Left ventricle myocardium inferior (tissue), 1 donor: Measurements from ENCODE around the gene GABPB2. TPM values are rescaled to one million over a fixed set of nuclear protein-coding genes. Genes with fewer than 3 reads are reported as not detected.

Experiments used
- DNase-seq: peaks from one replicate; pipeline ENCODE4 v3.0.0-alpha.2; 2020
- H3K27ac ChIP-seq: fragments of 200-600 bp; replicated peaks from 2 replicates; pipeline ENCODE4 v1.8.0; 2021
- H3K27me3 ChIP-seq: fragments of 200-600 bp; 2 replicates; pipeline ENCODE4 v1.8.0; 2021; ENCODE audit warnings: low read depth
- H3K36me3 ChIP-seq: fragments of 200-600 bp; 2 replicates; pipeline ENCODE4 v1.8.0; 2021
- H3K4me1 ChIP-seq: fragments of 200-600 bp; 2 replicates; pipeline ENCODE4 v1.8.0; 2021
- H3K4me3 ChIP-seq: fragments of 200-600 bp; 2 replicates; pipeline ENCODE4 v1.8.0; 2021; ENCODE audit warnings: mild to moderate bottlenecking, moderate library complexity
- H3K9me3 ChIP-seq: fragments of 200-600 bp; replicated peaks from 2 replicates; pipeline ENCODE4 v1.8.0; 2021
- intact Hi-C: fragments of 100-400 bp; cut with micrococcal nuclease; formaldehyde crosslinking; loops from one replicate; pipeline ENCODE4 v1.11.0; 2022
- total RNA-seq: library from RNA; stranded (reverse); fragmentation: NEBNext Ultra II Directional; extraction: Animal tissue kit (Norgen Biotek cat#: 25700); gene quantifications from one replicate; pipeline ENCODE4 v1.2.1, GENCODE V29; 2021
- TF ChIP-seq, protein P1 (sequence below): fragments of 200-600 bp; IDR thresholded peaks from 2 replicates; pipeline ENCODE4 v1.8.0; 2021; ENCODE audit warnings: antibody characterized with exemption, mild to moderate bottlenecking, borderline replicate concordance
- donor health status: DM: no; HTN: yes; CAD: no; lungs with severe emphysema.

GABPB2 gene
- total RNA-seq, 1 donor from 2014 or later: 12.2 TPM

DNA sequence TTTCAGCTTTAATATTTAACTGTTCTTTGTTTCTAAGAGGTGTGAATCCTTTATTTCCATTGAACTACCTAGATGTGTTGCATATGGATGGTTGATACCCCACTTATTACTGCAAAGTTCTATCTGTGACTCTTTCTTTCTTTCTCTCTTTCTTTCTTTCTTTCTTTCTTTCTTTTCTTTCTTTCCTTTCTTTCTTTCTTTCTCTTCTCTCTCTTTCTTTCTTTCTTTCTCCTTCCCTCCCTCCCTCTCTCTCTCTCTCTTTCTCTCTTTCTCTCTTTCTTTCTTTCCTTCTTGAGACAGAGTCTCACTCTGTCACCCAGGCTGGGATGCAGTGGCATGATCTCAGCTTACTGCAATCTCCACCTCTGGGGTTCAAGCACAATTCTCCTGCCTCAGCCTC is 34.1 kb downstream of the GABPB2 start:
- TF ChIP-seq, protein P1, sequence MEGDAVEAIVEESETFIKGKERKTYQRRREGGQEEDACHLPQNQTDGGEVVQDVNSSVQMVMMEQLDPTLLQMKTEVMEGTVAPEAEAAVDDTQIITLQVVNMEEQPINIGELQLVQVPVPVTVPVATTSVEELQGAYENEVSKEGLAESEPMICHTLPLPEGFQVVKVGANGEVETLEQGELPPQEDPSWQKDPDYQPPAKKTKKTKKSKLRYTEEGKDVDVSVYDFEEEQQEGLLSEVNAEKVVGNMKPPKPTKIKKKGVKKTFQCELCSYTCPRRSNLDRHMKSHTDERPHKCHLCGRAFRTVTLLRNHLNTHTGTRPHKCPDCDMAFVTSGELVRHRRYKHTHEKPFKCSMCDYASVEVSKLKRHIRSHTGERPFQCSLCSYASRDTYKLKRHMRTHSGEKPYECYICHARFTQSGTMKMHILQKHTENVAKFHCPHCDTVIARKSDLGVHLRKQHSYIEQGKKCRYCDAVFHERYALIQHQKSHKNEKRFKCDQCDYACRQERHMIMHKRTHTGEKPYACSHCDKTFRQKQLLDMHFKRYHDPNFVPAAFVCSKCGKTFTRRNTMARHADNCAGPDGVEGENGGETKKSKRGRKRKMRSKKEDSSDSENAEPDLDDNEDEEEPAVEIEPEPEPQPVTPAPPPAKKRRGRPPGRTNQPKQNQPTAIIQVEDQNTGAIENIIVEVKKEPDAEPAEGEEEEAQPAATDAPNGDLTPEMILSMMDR: no peak
- Histone ChIP-seq H3K4me3 (no peak overlapping the region), H3K27ac (no peak overlapping the region), H3K4me1 (no peaks in the 10 kb centered on the region), H3K27me3 (no peaks in the 10 kb centered on the region), H3K36me3 (peaks cover 38% of the 10 kb centered on the region), H3K9me3 (no peaks in the 10 kb centered on the region)
- DNase-seq: no peak
- intact Hi-C loops: no loop called here

DNA sequence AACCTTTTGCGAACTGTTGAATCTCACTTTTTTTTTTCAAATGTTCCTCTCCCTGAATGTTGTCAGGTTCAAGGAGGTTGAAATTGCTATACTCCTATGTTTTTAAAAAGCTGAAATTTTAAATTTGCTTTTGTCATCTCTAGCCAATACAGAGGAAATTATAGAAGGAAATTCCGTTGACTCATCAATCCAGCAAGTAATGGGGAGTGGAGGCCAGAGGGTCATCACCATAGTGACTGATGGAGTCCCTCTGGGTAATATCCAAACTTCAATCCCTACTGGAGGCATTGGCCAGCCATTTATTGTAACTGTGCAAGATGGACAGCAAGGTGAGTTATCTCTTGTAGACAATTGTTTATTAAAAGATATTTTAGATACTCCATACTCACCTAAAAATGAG is 36.3 kb downstream of the GABPB2 start:
- peaks cover 50% of the 10 kb centered on the region for H3K36me3 ChIP-seq

DNA sequence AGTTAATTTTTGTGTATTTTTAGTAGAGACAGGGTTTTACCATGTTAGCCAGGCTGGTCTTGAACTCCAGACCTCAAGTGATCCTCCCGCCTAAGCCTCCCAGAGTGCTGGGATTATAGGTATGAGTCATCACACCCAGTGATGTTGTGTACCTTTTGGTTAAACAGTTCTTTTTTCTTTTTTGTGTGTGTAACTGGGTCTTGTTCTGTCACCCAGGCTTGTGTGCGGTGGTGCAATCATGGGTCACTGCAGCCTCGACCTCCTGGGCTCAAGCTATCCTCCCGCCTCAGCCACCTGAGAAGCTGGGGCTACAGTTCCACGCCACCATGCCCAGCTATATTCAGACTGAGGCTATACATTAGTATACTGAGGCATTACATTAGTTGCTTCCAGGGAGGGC is 37.8 kb downstream of the GABPB2 start:
- peaks cover 49% of the 10 kb centered on the region for H3K36me3 ChIP-seq
- TF ChIP-seq, protein P1: no peak
- intact Hi-C loops: no loop called here

More for the DNA sequence above, 36.3 kb downstream of the GABPB2 start:
- Histone ChIP-seq H3K4me3 (no peak overlapping the region), H3K4me1 (no peaks in the 10 kb centered on the region), H3K9me3 (no peaks in the 10 kb centered on the region), H3K27me3 (no peaks in the 10 kb centered on the region), H3K27ac (no peak overlapping the region)
- no peak for DNase-seq
- TF ChIP-seq, protein P1: no peak
- intact Hi-C loops: loop anchor here (2.0 kb wide), 1 partner anchor 30 kb away; no protein-coding TSS in a partner anchor

DNA sequence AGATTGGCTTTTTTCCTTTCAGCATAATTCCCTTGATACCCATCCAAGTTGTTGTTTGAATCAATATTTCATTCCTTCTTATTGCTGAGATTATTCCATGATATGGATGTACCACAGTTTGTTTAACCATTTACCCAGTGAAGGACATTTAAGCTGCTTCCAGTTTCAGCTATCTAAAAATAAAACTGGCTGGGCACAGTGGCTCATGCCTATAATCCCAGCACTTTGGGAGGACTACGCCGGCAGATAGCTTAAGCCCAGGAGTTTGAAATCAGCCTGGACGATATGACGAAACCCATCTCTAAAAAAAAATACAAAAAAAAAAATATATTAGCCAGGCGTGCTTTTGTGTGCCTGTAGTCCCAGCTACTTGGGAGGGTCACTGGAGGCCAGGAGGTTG is 43.3 kb downstream of the GABPB2 start:
- H3K36me3 ChIP-seq: peaks cover 56% of the 10 kb centered on the region
- TF ChIP-seq, protein P1: no peak
- intact Hi-C loops: no loop called here

More for the DNA sequence above, 37.8 kb downstream of the GABPB2 start:
- no peak overlapping the region for H3K27ac ChIP-seq
- H3K27me3 ChIP-seq: no peaks in the 10 kb centered on the region
- no peaks in the 10 kb centered on the region for H3K4me1 ChIP-seq
- H3K4me3 ChIP-seq: no peak overlapping the region
- no peaks in the 10 kb centered on the region for H3K9me3 ChIP-seq
- DNase-seq: no peak

DNA sequence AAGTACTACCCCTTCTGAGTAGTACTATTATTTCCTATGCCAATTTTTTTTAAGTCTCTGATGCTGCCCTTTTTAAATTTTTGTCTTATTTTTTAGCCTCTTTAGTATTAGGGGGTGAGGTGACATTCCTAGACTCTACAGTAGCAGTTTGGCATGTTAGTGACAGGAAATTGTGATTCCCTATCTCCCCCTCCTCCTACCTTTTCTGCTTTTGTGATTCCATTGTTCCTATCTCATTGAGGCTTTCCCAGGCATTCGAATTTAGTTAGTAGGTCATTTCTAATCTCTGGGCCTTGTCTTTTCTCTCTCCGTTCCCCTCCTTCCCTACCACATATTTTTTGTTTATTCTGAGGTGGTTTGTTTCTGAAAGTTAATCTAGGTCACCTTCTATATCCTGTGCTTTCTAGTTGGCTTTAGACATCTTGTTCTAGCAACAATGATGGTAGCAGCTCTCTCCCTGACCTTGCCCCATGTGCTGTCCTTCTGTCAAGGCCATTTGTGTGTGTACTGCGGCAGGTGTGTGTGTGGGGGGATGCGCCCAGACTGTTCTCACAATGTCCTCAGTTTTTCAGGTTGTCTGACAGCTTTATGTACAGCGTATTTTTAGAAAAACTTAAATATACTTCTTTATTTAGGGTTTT is 54.3 kb downstream of the GABPB2 start:
- Histone ChIP-seq H3K4me1 (no peaks in the 10 kb centered on the region), H3K4me3 (no peak overlapping the region), H3K36me3 (peaks cover 14% of the 10 kb centered on the region), H3K9me3 (no peaks in the 10 kb centered on the region), H3K27ac (no peak overlapping the region), H3K27me3 (no peaks in the 10 kb centered on the region)
- no peak for DNase-seq
- TF ChIP-seq, protein P1: no peak
- intact Hi-C loops: no loop called here

More for the DNA sequence above, 43.3 kb downstream of the GABPB2 start:
- no peaks in the 10 kb centered on the region for H3K27me3 ChIP-seq
- no peak overlapping the region for H3K4me3 ChIP-seq
- H3K27ac ChIP-seq: no peak overlapping the region
- no peaks in the 10 kb centered on the region for H3K9me3 ChIP-seq
- no peaks in the 10 kb centered on the region for H3K4me1 ChIP-seq
- no peak for DNase-seq
